Heart left ventricle (tissue), 16 donors: ENCODE measurements around the gene RGS7. TPM values are rescaled to one million over a fixed set of nuclear protein-coding genes. Genes with fewer than 3 reads are reported as not detected.
"Not testable (repeated sequence)": the region's sequence is repeated elsewhere in the genome, so short reads cannot be mapped to it uniquely, and the experiment has no call there.

Experiments
- ATAC-seq, 4 donors: fragments of 200-7000 bp; cut with Tn5 transposase; one replicate each; pipeline ENCODE4 v1.9.1; 2020 to 2022; ENCODE audit warnings: moderate library complexity in 4 of 4, mild to moderate bottlenecking in 3 of 4, moderate number of reproducible peaks in 1 of 4
- DNase-seq, 5 donors: peaks; one replicate each; pipeline ENCODE4 v3.0.0-alpha.2; 2020
- H3K27ac ChIP-seq, 12 donors: fragments of 200-600 bp; sonication (generic) in 4 of 12; one replicate each; pipeline versions ENCODE4 v1.5.0 to v1.8.0; 2016 to 2022; ENCODE audit warnings: mild to moderate bottlenecking in 2 of 12
- H3K27me3 ChIP-seq, 9 donors: fragments of 200-600 bp; sonication (generic) in 2 of 9; one replicate each; pipeline versions ENCODE4 v1.5.1 to v1.8.0; 2016 to 2022; ENCODE audit warnings: mild to moderate bottlenecking in 3 of 9
- H3K36me3 ChIP-seq, 9 donors: fragments of 200-600 bp; sonication (generic) in 2 of 9; one replicate each; pipeline versions ENCODE4 v1.5.0 to v1.8.0; 2018 to 2022; ENCODE audit warnings: mild to moderate bottlenecking in 2 of 9
- H3K4me1 ChIP-seq, 12 donors: fragments of 200-600 bp; sonication (generic) in 4 of 12; one replicate each; pipeline versions ENCODE4 v1.5.0 to v1.8.0; 2016 to 2022; ENCODE audit warnings: mild to moderate bottlenecking in 3 of 12
- H3K4me3 ChIP-seq, 12 donors: fragments of 200-600 bp; sonication (generic) in 4 of 12; one replicate each; pipeline versions ENCODE4 v1.5.0 to v1.8.0; 2017 to 2022; ENCODE audit warnings: mild to moderate bottlenecking in 9 of 12, moderate library complexity in 4 of 12
- H3K9me3 ChIP-seq, 12 donors: fragments of 200-600 bp; sonication (generic) in 4 of 12; one replicate each; pipeline versions ENCODE4 v1.5.0 to v1.8.0; 2016 to 2022; ENCODE audit warnings: mild to moderate bottlenecking in 1 of 12
- CTCF ChIP-seq, 12 donors: fragments of 200-600 bp; sonication (generic) in 4 of 12; IDR thresholded peaks; one replicate each; pipeline versions ENCODE4 v1.5.0 to v1.8.0; 2018 to 2022; ENCODE audit warnings: antibody characterized with exemption in 12 of 12, mild to moderate bottlenecking in 5 of 12
- POLR2A ChIP-seq, 2 donors: fragments of 450-650 bp; IDR thresholded peaks; one replicate each; pipeline ENCODE4 v1.6.1; 2017; ENCODE audit warnings: antibody characterized with exemption in 2 of 2, mild to moderate bottlenecking in 2 of 2, moderate library complexity in 2 of 2
- WGBS, 4 donors: extraction: QIAGEN DNeasy Blood & Tissue Kit in 2 of 4; methylation state at CpG; one replicate each; pipeline versions ENCODE4 v1.1.5 to v1.1.7; 2013 to 2018; 5-methylcytosine and 5-hydroxymethylcytosine counted together
- intact Hi-C, 10 donors: fragments of 100-400 bp; cut with DNase I; formaldehyde crosslinking; loops; one replicate each; pipeline versions ENCODE4 v1.11.1 to v1.14.2; 2022
- polyA plus RNA-seq, 2 donors: library from polyadenylated mRNA; stranded (reverse); fragments of 200-250 nt; gene quantifications; one replicate each; pipeline ENCODE4 v1.2.3, GENCODE V29; 2013
- total RNA-seq, 9 donors: library from RNA; depleted of rRNA in 2 of 9; stranded (reverse); fragments of >200 nt in 2 of 9; fragmentation: NEBNext Ultra II Directional in 3 of 9; extraction: Animal tissue kit (Norgen Biotek cat#: 25700) in 3 of 9; gene quantifications; one replicate each; pipeline versions ENCODE4 v1.1.0 to v1.2.4, GENCODE V29; 2016 to 2023
- donor health status: ischemic (EF 13 %, LVEDD 7.1; RV severe dilation, severe dysfunction).
- donor health status: healthy with polysubstance abuse.
- donor health status: DM: no; HTN: yes; CAD: no.
- donor health status: DM: no; HTN: no; CAD: no.
- donor health status: ischemic (EF 25% LVEDD 6.9; RV normal size, moderate dysfunction).
- donor health status: ischemic (EF 25% LVEDD 5.7; RV mildly dilated, moderate dysfunction).
- donor health status: healthy.
- donor health status: DM: yes; HTN: yes; CAD: no.
- donor health status: ischemic (EF 35%, LVEDD 5.7; RV mildly dilated, moderate dysfunction).
- donor health status: nonischemic (EF 11% LVEDD 7.7; RV severe dilation, severe dysfunction).
- donor health status: DM: yes; HTN: yes; CAD: no.
- donor health status: PGD.
- donor health status: ischemic (EF 29% LVEDD 5.4; RV normal size, mild dysfunction).
- donor health status: nonischemic (EF 23%, LVEDD 6.1; RV moderate dilation, normal function).

The RGS7 gene
- total and polyA plus RNA-seq, 11 donors = not detected

DNA sequence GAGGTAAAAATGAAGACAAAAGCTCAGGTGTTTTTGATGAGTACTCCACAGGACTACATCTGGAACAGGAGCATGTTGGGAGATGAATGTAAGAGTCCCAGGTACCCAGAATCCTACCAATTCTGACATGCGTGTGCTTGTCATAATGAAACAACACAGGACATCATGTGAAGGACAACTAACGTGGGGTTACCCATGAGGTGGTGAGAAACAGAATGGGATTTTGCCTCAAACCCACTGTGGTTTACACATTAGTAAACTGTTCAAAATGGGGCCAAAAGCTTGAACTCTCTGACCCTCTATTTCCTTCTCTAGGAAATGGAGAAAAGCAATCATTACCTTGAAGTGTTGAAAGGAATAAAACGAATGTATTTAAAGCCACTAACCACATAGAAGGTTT, 266.2 kb downstream of the RGS7 start:
- H3K27me3 ChIP-seq = no peaks in the 10 kb centered on the region
- WGBS, 4 donors = 64 to 79% (median 73%) methylated on average over 3 of the region's 3 CpGs
- no peak for TF ChIP-seq CTCF (IDR thresholded peaks at IDR 0.05)
- no peak for TF ChIP-seq POLR2A (IDR thresholded peaks at IDR 0.05)
- no peak for ATAC-seq
- no peaks in the 10 kb centered on the region for H3K4me1 ChIP-seq
- no peaks in the 10 kb centered on the region for H3K9me3 ChIP-seq
- intact Hi-C loops = no loop called here
- no peak for DNase-seq
- H3K4me3 ChIP-seq = no peak overlapping the region
- no peak overlapping the region for H3K27ac ChIP-seq
- H3K36me3 ChIP-seq = no peaks in the 10 kb centered on the region

GRCh38 chr1:241089066-241089465, 267.9 kb downstream of the RGS7 start:
- WGBS, 4 donors = 50 to 71% (median 63%) methylated on average over 1 of the region's 1 CpG
- intact Hi-C loops, H3K9me3 ChIP-seq, H3K27ac ChIP-seq, ATAC-seq, DNase-seq, H3K4me1 ChIP-seq, H3K27me3 ChIP-seq, H3K4me3 ChIP-seq, H3K36me3 ChIP-seq: not testable (repeated sequence)

- DNase-seq, H3K27me3 ChIP-seq, ATAC-seq, H3K36me3 ChIP-seq, intact Hi-C loops, H3K27ac ChIP-seq, H3K9me3 ChIP-seq, H3K4me1 ChIP-seq, H3K4me3 ChIP-seq: not testable (repeated sequence)
- WGBS, 4 donors = 58 to 70% (median 67%) methylated on average over 2 of the region's 2 CpGs
These were observed 268.9 kb downstream of the RGS7 start for GRCh38 chr1:241088075-241088474.

DNA sequence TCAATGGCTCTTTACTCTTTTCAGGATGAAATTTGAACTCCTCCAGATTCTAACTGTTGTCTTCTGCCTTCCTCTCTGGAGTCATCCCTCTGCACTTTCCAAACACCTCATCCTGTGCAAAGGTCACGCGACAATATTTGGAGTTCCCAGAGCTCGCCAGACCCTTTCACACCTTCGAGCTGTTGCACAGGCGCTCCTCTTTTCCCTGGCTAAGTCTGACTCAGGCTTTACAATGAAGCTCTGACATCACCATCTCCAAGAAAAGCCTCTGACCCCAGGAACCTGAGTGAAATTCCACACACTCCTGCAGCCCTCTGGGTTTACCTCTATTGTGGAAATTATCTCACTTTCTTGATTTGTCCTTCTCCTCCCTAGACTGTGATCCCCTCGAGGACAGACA, 270.3 kb downstream of the RGS7 start:
- no peaks in the 10 kb centered on the region for H3K4me1 ChIP-seq
- intact Hi-C loops = no loop called here
- TF ChIP-seq CTCF (IDR thresholded peaks at IDR 0.05) (no peak), POLR2A (IDR thresholded peaks at IDR 0.05) (no peak)
- no peak overlapping the region for H3K4me3 ChIP-seq
- WGBS, 4 donors = 41 to 62% (median 50%) methylated on average over 6 of the region's 6 CpGs
- DNase-seq = no peak
- no peak overlapping the region for H3K27ac ChIP-seq
- H3K9me3 ChIP-seq = no peaks in the 10 kb centered on the region
- H3K27me3 ChIP-seq = no peaks in the 10 kb centered on the region
- no peak for ATAC-seq
- no peaks in the 10 kb centered on the region for H3K36me3 ChIP-seq

GRCh38 chr1:241083285-241083684, 273.7 kb downstream of the RGS7 start:
- TF ChIP-seq CTCF (IDR thresholded peaks at IDR 0.05) (no peak), POLR2A (IDR thresholded peaks at IDR 0.05) (no peak)
- no peaks in the 10 kb centered on the region for H3K4me1 ChIP-seq
- 85 to 90% (median 88%) methylated on average over 3 of the region's 3 CpGs for WGBS, 4 donors
- ATAC-seq (no peak), DNase-seq (no peak)
- H3K27ac ChIP-seq = no peak overlapping the region
- intact Hi-C loops = no loop called here
- no peaks in the 10 kb centered on the region for H3K9me3 ChIP-seq
- no peak overlapping the region for H3K4me3 ChIP-seq
- H3K27me3 ChIP-seq = no peaks in the 10 kb centered on the region
- H3K36me3 ChIP-seq = no peaks in the 10 kb centered on the region
